HEK293 (cell line): Measurements from ENCODE around the gene GNAI1.

ENCODE experiments used
- ZNF398 ChIP-seq: fragments of 450-650 bp; formaldehyde crosslinking; IDR thresholded peaks from 2 replicates; pipeline ENCODE4 v1.5.1; 2017; ENCODE audit warnings: missing biosample characterization, missing genetic modification characterization
- ZNF473 ChIP-seq: fragments of 450-650 bp; formaldehyde crosslinking; IDR thresholded peaks from 2 replicates; pipeline ENCODE4 v1.5.1; 2017; ENCODE audit warnings: missing biosample characterization, missing genetic modification characterization

GRCh38 chr7:80240265-80241025 is 105.8 kb downstream of the GNAI1 start:
- TF ChIP-seq ZNF398 (no peak), ZNF473 (tag by site-specific recombination) (no peak)
